Measurements from ENCODE around the gene TMEM151B. TPM values are rescaled to one million over a fixed set of nuclear protein-coding genes. Genes with fewer than 3 reads are reported as not detected.

TMEM151B gene
- total and polyA plus RNA-seq, 2 of the 13 experiments (the other 11 are each of a cell fraction or from before 2014, with no cell fraction given): not detected

DNA sequence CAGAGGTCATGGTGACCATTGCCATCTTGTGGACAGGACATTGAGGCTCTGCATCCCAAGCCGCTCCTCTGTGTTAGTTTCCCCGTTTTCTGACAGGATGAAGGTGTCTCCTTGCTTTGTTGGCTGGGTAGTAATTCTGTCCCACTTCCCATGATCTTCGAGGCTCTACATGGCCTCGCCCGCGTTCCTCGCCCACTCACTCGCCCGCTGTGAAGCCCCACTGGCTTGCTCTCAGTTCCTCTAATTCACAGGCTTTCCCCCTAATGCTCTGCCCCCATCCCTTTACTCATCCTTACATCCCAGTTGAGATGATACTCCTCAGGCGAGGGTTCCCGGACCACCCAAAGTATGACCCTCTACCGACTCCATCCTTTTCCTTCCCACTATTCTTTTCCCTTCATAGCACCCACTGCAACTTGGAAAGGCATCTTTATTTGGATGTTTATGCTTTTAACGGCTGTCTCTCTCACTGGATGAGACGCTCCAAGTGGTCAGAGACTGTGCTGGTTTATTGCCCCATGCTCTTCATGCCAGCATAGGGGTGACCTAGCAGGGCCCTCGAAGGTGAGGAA lies 12.4 kb upstream of the TMEM151B start (continued):
- TF ChIP-seq, protein P1, sequence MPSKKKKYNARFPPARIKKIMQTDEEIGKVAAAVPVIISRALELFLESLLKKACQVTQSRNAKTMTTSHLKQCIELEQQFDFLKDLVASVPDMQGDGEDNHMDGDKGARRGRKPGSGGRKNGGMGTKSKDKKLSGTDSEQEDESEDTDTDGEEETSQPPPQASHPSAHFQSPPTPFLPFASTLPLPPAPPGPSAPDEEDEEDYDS (CRISPR knock-in tag; IDR thresholded peaks at IDR 0.05): no peak
- TF ChIP-seq FOSL1 (CRISPR knock-in tag; IDR thresholded peaks at IDR 0.05; ENCODE audit: borderline replicate concordance): no peak
- TF ChIP-seq, protein P2, sequence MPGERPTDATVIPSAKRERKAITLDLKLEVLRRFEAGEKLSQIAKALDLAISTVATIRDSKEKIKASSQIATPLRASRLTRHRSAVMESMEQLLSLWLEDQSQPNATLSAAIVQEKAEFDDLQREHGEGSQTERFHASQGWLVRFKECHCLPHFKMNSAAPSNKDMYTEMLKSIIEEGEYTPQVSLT (CRISPR knock-in tag; IDR thresholded peaks at IDR 0.05; ENCODE audit: borderline replicate concordance, low read depth): no peak
- TF ChIP-seq SP4 (CRISPR knock-in tag; IDR thresholded peaks at IDR 0.05): no peak
- TF ChIP-seq, protein P3, sequence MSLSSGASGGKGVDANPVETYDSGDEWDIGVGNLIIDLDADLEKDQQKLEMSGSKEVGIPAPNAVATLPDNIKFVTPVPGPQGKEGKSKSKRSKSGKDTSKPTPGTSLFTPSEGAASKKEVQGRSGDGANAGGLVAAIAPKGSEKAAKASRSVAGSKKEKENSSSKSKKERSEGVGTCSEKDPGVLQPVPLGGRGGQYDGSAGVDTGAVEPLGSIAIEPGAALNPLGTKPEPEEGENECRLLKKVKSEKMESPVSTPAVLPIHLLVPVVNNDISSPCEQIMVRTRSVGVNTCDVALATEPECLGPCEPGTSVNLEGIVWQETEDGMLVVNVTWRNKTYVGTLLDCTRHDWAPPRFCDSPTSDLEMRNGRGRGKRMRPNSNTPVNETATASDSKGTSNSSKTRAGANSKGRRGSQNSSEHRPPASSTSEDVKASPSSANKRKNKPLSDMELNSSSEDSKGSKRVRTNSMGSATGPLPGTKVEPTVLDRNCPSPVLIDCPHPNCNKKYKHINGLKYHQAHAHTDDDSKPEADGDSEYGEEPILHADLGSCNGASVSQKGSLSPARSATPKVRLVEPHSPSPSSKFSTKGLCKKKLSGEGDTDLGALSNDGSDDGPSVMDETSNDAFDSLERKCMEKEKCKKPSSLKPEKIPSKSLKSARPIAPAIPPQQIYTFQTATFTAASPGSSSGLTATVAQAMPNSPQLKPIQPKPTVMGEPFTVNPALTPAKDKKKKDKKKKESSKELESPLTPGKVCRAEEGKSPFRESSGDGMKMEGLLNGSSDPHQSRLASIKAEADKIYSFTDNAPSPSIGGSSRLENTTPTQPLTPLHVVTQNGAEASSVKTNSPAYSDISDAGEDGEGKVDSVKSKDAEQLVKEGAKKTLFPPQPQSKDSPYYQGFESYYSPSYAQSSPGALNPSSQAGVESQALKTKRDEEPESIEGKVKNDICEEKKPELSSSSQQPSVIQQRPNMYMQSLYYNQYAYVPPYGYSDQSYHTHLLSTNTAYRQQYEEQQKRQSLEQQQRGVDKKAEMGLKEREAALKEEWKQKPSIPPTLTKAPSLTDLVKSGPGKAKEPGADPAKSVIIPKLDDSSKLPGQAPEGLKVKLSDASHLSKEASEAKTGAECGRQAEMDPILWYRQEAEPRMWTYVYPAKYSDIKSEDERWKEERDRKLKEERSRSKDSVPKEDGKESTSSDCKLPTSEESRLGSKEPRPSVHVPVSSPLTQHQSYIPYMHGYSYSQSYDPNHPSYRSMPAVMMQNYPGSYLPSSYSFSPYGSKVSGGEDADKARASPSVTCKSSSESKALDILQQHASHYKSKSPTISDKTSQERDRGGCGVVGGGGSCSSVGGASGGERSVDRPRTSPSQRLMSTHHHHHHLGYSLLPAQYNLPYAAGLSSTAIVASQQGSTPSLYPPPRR (CRISPR knock-in tag; IDR thresholded peaks at IDR 0.05; ENCODE audit: borderline replicate concordance): no peak
- no peak for TF ChIP-seq ZNF207 (IDR thresholded peaks at IDR 0.05; ENCODE audit: borderline replicate concordance)
- TF ChIP-seq ZSCAN22 (CRISPR knock-in tag; IDR thresholded peaks at IDR 0.05): no peak
- 0 out of 2 replicates have a peak, but pooled peaks have one; percentile 35 for TF ChIP-seq ARHGAP35 (CRISPR knock-in tag; IDR thresholded peaks at IDR 0.05; ENCODE audit: borderline replicate concordance)
- no peak for TF ChIP-seq ZNF331 (CRISPR knock-in tag; IDR thresholded peaks at IDR 0.05)
- no peak for TF ChIP-seq TBX2 (CRISPR knock-in tag; IDR thresholded peaks at IDR 0.05; ENCODE audit: borderline replicate concordance)
- TF ChIP-seq ZNF709 (CRISPR knock-in tag; IDR thresholded peaks at IDR 0.05): no peak
- TF ChIP-seq ZNF781 (CRISPR knock-in tag; IDR thresholded peaks at IDR 0.05; ENCODE audit: borderline replicate concordance, not compliant biosample characterization): no peak
- TF ChIP-seq THYN1 (CRISPR knock-in tag; IDR thresholded peaks at IDR 0.05; ENCODE audit: borderline replicate concordance, low read depth): no peak
- TF ChIP-seq ZNF143 (CRISPR knock-in tag; IDR thresholded peaks at IDR 0.05): no peak
- no peak for TF ChIP-seq ZNF432 (CRISPR knock-in tag; IDR thresholded peaks at IDR 0.05; ENCODE audit: borderline replicate concordance)
- TF ChIP-seq, protein P4, sequence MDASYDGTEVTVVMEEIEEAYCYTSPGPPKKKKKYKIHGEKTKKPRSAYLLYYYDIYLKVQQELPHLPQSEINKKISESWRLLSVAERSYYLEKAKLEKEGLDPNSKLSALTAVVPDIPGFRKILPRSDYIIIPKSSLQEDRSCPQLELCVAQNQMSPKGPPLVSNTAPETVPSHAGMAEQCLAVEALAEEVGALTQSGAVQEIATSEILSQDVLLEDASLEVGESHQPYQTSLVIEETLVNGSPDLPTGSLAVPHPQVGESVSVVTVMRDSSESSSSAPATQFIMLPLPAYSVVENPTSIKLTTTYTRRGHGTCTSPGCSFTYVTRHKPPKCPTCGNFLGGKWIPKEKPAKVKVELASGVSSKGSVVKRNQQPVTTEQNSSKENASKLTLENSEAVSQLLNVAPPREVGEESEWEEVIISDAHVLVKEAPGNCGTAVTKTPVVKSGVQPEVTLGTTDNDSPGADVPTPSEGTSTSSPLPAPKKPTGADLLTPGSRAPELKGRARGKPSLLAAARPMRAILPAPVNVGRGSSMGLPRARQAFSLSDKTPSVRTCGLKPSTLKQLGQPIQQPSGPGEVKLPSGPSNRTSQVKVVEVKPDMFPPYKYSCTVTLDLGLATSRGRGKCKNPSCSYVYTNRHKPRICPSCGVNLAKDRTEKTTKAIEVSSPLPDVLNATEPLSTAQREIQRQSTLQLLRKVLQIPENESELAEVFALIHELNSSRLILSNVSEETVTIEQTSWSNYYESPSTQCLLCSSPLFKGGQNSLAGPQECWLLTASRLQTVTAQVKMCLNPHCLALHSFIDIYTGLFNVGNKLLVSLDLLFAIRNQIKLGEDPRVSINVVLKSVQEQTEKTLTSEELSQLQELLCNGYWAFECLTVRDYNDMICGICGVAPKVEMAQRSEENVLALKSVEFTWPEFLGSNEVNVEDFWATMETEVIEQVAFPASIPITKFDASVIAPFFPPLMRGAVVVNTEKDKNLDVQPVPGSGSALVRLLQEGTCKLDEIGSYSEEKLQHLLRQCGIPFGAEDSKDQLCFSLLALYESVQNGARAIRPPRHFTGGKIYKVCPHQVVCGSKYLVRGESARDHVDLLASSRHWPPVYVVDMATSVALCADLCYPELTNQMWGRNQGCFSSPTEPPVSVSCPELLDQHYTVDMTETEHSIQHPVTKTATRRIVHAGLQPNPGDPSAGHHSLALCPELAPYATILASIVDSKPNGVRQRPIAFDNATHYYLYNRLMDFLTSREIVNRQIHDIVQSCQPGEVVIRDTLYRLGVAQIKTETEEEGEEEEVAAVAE (CRISPR knock-in tag; IDR thresholded peaks at IDR 0.05; ENCODE audit: borderline replicate concordance): no peak
- TF ChIP-seq ZNF121 (CRISPR knock-in tag; IDR thresholded peaks at IDR 0.05): no peak
- no peak for TF ChIP-seq FOXA1 (IDR thresholded peaks at IDR 0.05)
- no peak for TF ChIP-seq FOXA1 (CRISPR knock-in tag; IDR thresholded peaks at IDR 0.05)
- no peak for TF ChIP-seq HNF4G (IDR thresholded peaks at IDR 0.05; ENCODE audit: borderline replicate concordance, low read depth, low read length)
- TF ChIP-seq HNF4G (CRISPR knock-in tag; IDR thresholded peaks at IDR 0.05; ENCODE audit: borderline replicate concordance, low read depth): no peak

All from HepG2 (cell line).